Vagina (tissue), 2 donors: ENCODE measurements around the gene HYDIN.

Experiments used
- CTCF ChIP-seq, 3 experiments: fragments of 450-650 bp in 2 of 3; fragments of 200-600 bp in 1 of 3; sonication (generic) in 1 of 3; IDR thresholded peaks; one replicate each; pipeline ENCODE4 v1.5.1; 2017 to 2019; ENCODE audit warnings: antibody characterized with exemption in 3 of 3, mild to moderate bottlenecking in 2 of 3, moderate library complexity in 2 of 3
- POLR2A ChIP-seq, 2 donors: fragments of 450-650 bp; IDR thresholded peaks; one replicate each; pipeline ENCODE4 v1.6.1; 2017; ENCODE audit warnings: antibody characterized with exemption in 2 of 2, mild to moderate bottlenecking in 2 of 2, moderate library complexity in 2 of 2
- POLR2AphosphoS5 ChIP-seq, 2 donors: sonication (generic); formaldehyde crosslinking; IDR thresholded peaks; one replicate each; pipeline ENCODE4 v1.9.0; 2017; ENCODE audit warnings: antibody characterized with exemption in 2 of 2, mild to moderate bottlenecking in 2 of 2, low read depth in 1 of 2; ENCODE audit not compliant: insufficient read depth in 1 of 2

- TF ChIP-seq POLR2A (IDR thresholded peaks at IDR 0.05) (no peak), POLR2AphosphoS5 (IDR thresholded peaks at IDR 0.05; ENCODE audit: insufficient read depth in 1 of 2, low read depth in 1 of 2) (no peak), CTCF (IDR thresholded peaks at IDR 0.05) (no peak)
Observed at GRCh38 chr16:71225145-71225544, 5.4 kb downstream of the HYDIN start.
